HG02840 (cell line): ENCODE data around the gene IQSEC2.

Source experiments
- ATAC-seq: cut with Tn5 transposase; IDR thresholded peaks from one replicate; pipeline ENCODE4 v1.9.1; 2021; ENCODE audit warnings: mild to moderate bottlenecking, moderate library complexity, moderate number of reproducible peaks; ENCODE audit not compliant: unreplicated experiment, low FRiP score

Gene IQSEC2

GRCh38 chrX:53281321-53281822 lies at the start of gene IQSEC2:
Gene IQSEC2 (minus strand): TSS chrX:53281584.
- ATAC-seq, result no peak

GRCh38 chrX:53330331-53330730 lies 48.9 kb upstream of the IQSEC2 start:
- ATAC-seq, result no peak

GRCh38 chrX:53324803-53325202 lies 43.4 kb upstream of the IQSEC2 start:
- ATAC-seq, result no peak

GRCh38 chrX:53324085-53324484 lies 42.7 kb upstream of the IQSEC2 start:
- ATAC-seq, result no peak

- ATAC-seq, result no peak
Measured at GRCh38 chrX:53323196-53323595, 41.8 kb upstream of the IQSEC2 start.

- ATAC-seq, result no peak
Measured at GRCh38 chrX:53321943-53322497, 40.6 kb upstream of the IQSEC2 start.

GRCh38 chrX:53321230-53321942 lies 40.0 kb upstream of the IQSEC2 start:
- ATAC-seq, result no peak

- ATAC-seq, result no peak
Measured at GRCh38 chrX:53320543-53321229, 39.3 kb upstream of the IQSEC2 start.

- ATAC-seq, result no peak
Measured at GRCh38 chrX:53319614-53320542, 38.5 kb upstream of the IQSEC2 start.

- ATAC-seq, result no peak
Measured at GRCh38 chrX:53318766-53319353, 37.5 kb upstream of the IQSEC2 start.

GRCh38 chrX:53317365-53318069 lies 36.1 kb upstream of the IQSEC2 start:
- ATAC-seq, result no peak

GRCh38 chrX:53316860-53317237 lies 35.5 kb upstream of the IQSEC2 start:
- ATAC-seq, result no peak

- no peak for ATAC-seq
Measured at GRCh38 chrX:53316111-53316859, 34.9 kb upstream of the IQSEC2 start.

- no peak for ATAC-seq
Measured at GRCh38 chrX:53313728-53314105, 32.3 kb upstream of the IQSEC2 start.

GRCh38 chrX:53312946-53313727 lies 31.8 kb upstream of the IQSEC2 start:
- ATAC-seq, result no peak

GRCh38 chrX:53309837-53310236 lies 28.5 kb upstream of the IQSEC2 start:
- ATAC-seq, result no peak

GRCh38 chrX:53308836-53309235 lies 27.5 kb upstream of the IQSEC2 start:
- no peak for ATAC-seq
